HG03095 (cell line): ENCODE data around the gene HOXA5.

Experiments used
- ATAC-seq: cut with Tn5 transposase; IDR thresholded peaks from one replicate; pipeline ENCODE4 v1.9.1; 2021; ENCODE audit warnings: moderate library complexity; ENCODE audit not compliant: unreplicated experiment

Gene HOXA5

GRCh38 chr7:27160546-27161213, 17.2 kb upstream of the HOXA5 start:
- peak; percentile 55 for ATAC-seq

GRCh38 chr7:27160145-27160545, 16.7 kb upstream of the HOXA5 start:
- ATAC-seq: no peak

- no peak for ATAC-seq
Measured at GRCh38 chr7:27159266-27160144, 16.0 kb upstream of the HOXA5 start.

DNA sequence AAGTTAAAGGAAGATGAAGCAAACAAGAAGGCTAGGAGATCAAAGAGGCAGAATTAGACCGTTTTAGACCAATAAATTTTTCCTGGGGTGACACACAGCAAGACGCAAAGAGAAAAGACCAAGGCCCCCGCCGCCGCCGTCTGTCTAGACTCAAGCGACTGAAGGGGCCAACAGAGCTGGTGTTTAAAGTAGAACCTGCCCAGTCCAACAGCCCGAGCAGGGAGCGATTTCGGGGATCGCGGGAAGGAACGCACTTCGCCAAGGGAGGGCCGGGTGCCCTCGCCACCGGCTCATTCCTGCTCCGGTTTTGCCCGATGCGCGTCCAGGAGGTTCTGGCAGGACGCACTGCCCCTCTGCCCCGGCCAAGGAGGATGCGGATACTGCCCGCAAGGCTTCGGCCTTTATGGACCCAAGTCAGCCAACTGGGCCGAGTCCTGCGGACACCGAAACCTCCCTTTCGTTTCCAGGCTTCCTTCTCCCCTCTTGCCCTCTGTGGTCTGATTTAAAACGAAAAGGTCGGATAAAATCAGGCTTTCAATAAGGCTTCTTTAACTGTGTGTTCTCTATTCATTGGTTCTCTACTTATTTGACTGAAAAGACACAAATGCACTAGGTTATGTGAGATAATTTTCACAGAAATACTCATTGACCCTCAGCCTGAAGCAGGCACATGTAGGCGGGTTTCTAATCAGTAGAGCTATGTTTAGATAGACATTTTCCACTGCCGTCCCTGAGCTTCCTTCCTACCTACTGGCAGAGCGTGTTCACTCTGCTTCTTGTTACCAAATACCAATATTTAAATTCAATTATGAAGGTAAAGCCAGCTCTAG, 15.2 kb upstream of the HOXA5 start:
- ATAC-seq: no peak

DNA sequence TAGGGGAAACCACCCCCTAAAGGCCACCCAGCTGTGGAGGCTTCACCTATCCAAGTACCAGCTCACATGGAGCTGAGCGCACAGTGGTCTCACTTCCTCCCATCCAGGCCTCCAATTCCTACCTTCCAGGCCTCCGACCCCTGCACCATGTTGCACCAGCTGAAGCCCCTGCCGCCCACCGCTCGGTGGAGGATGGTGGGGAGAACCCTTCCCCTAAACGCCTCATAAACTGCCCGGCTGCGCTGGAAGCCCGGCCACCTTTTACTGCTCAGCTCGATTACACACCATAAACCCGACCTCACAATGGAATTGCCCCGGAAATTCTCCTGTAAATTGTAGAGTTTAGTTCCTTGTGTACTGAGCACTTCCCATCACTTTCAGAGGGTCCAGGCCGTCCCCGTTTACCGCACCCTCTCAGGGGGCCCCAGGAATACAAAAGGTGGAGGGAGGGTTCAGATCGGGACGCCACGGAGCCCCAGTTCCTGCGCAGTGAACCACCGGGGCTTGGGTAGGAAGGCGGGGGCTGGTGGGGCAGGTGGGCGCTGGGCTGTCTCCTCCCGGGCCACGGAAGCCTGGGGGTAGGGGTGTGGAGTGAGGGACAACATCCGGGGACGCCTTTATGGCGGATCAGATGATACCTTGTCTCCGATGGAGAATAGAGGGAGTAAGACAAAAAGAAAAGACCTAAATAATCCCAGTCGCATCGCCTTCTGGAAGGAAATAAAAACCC, 14.4 kb upstream of the HOXA5 start:
- ATAC-seq: no peak

- ATAC-seq: no peak
Measured at GRCh38 chr7:27156916-27157701, 13.6 kb upstream of the HOXA5 start.

GRCh38 chr7:27156508-27156898, 13.0 kb upstream of the HOXA5 start, which contains the start of gene HOXA7:
HOXA7 (minus strand) TSS chr7:27156675; CDS start chr7:27156545, 130 bp downstream.
- ATAC-seq: no peak

- ATAC-seq: no peak
Measured at GRCh38 chr7:27155816-27156507, 12.5 kb upstream of the HOXA5 start.

DNA sequence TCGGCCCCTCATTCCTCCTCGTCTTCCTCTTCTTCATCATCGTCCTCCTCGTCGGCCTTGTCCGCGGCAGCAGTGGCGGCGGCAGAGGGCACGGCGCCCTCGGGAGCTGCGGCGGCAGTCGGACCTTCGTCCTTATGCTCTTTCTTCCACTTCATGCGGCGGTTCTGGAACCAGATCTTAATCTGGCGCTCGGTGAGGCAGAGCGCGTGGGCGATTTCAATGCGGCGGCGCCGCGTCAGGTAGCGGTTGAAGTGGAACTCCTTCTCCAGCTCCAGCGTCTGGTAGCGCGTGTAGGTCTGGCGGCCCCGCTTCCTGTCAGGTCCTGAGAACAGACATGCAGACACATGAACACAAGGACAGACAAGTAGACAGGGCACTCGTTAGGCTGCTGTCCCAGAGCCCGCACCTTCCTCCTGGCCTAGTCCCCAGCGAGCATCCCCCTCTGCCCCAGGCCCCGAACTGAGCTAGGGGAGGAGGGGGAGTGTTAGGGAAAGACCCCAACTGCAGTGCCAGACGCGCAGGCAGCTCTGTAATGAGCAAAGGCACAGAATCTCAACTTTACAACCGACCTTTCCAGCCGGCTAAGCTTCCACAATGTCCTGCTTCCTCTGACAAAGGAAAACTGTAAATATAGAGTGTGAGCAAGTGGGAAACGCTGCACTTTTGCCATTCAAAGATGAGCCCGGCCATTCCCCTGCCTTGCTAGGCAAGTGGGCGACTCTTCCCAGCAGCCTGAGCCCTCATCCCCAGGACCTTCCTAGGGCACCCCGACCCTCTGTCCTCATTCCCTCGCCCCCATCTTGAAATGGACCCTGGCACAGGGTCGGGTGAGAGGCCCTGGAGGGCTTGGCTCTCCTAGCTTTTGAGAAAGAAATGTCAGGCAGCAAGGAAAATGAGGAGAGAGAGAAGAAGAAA, 11.7 kb upstream of the HOXA5 start:
- ATAC-seq: no peak

DNA sequence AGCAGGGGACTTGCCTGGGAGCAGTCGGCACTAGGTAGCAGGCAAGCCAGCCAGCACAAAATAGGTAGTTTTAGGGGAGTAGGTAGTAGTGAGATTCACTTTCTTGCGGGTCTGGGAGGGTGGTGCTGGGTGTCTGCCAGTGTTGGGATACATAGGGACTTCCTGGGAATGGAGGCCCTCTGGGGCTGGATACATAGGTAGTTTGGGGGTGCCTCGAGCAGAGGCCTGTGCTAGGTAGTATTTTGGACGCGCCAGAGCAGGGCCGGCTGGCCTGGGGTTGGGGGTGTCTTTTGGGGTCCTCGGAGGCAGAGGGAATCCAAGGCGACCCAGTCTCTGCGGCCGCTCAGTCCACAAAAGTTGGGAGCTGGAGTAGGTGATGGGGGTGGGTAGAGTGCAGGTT, 10.9 kb upstream of the HOXA5 start:
- ATAC-seq: no peak

DNA sequence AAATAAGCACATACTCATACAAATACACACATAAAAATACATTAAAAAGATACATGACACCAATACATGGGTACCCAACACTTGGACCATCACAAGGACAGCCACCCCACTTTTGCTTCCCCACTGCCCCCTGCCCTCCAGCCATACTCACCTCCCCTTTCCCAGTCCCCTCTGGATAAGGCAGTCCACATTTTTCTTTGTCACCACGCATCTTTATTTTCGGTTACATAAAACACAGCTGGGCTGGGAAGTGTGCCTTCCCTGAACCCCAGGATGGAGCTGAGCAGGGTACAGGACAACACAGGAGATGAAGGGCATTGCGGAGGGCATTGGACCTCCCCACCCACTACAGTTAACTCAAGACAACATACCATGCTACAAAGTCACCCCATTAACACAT, 10.0 kb upstream of the HOXA5 start:
- ATAC-seq: no peak

DNA sequence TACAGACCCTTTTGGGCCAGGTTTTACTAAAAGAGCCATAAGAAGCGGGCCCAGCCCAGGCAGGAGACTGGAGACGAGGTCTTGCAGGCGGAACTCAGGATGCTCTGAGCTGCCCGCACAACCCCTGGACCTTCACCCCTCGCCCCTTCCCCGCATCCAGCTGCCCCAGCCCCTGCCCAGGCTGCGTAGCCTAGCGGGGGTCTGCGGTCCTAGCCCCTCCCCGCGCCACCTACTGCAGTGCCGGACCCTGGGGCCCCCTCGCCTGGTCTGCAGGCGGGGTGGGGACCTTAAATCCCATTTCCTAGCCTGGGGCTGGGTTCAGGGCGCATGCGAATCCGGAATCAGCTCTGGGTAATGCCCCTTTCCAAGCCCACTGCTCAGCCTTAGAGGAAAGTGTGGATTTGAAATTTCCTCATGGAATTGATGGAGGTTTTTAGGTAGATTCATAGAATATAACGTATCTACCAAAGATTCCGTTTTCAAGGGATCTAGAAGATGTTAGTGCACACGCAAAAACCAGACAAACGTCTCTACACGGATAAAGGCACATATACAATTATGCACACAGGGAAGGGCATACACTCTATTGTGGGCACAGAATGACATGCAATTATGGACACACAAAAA, 9.4 kb upstream of the HOXA5 start:
- no peak for ATAC-seq

DNA sequence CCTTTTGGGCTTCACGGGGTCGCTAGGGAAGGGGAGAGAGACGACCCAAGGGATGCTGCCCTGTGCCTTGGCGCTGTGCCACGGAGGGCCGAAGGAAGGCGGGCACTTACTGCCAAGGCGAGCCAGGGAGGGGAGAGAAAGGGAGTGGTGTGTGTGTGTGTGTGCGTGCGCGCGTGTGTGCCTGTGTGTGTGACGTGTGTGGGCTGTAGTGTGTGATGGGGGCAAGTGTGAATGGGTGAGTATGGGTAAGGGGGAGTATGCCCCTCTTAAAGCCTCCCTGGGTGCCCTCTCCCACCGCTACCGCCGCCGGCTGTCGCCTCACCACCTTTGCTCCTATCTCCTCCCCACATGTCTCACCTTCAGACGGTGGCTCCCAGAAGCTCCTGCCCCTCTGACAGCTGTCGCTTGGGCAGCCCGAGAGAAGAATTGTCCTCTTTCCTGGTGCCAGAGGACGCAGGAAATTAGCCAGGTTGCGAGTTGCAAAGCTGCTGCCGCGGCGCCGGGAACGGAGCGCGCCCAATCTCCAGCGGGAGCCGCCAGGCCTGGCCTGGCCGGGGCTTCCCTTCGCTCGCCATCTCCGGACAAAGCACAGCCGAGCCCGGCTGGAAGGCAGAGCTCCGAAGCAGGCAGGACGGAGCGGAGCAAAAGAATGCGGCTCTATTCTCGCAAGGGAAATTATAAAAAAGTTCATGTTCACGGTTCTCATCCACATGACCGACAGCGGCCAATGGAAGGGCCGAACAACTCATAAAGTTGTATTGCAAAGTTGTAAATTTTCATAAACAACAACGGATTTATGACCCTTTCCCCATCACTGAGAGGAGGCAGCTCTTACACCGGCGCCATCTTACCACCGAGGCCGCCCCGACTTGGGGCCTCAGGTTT, 8.7 kb upstream of the HOXA5 start, which contains the start of gene HOXA3:
TSS of gene HOXA3 (minus strand) at position 653 of the 885 bp plus-strand sequence. CDS start 41,943 bp downstream, outside the sequence.
- no peak for ATAC-seq

DNA sequence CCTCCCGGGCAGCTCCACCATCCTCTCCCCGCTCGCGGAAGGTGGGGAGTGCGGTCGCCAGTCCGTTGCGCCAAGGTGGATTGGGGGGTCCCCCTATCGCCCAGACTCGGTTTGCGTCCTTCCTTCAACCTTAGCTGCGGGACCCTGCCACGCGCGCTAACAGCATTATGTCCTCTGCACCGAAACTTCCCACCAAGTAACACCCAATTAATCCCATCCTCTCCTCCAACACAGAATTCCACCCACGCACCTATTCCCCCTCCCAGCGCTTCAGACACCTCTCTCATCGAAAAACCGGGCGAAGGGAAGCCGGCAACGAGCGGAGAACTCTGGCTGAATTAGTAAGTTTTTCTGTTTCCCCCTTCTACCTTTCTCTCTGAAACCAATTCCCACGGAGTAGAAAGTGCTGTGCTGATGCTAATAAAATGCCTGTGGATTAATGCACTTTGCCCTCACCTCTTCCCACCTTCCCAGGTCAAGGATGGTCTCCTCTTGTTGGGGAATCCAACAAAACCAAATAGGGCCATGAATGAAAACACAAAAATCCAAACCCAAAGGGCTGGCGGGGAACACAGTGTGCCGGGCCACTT, 8.0 kb upstream of the HOXA5 start:
- no peak for ATAC-seq

GRCh38 chr7:27150568-27151340, 7.3 kb upstream of the HOXA5 start:
- peak; percentile 89 for ATAC-seq
